ENCODE data around the gene MTUS2.

The MTUS2 gene

GRCh38 chr13:29104461-29104860, 284.3 kb downstream of the MTUS2 start:
- DNase-seq (ENCODE audit: insufficient read length, low spot score) = no peak
- no peak for FAIRE-seq
- TF ChIP-seq POLR2A (IDR thresholded peaks at IDR 0.05; ENCODE audit: low read depth, low read length) = no peak

- DNase-seq (ENCODE audit: insufficient read length, low spot score) (peak; percentile 1), FAIRE-seq (no peak)
- TF ChIP-seq POLR2A (IDR thresholded peaks at IDR 0.05; ENCODE audit: low read depth, low read length) = no peak
Observed at GRCh38 chr13:29105779-29106178, 285.6 kb downstream of the MTUS2 start.

GRCh38 chr13:29106651-29107050, 286.5 kb downstream of the MTUS2 start:
- no peak for FAIRE-seq
- DNase-seq (ENCODE audit: insufficient read length, low spot score) = no peak
- no peak for TF ChIP-seq POLR2A (IDR thresholded peaks at IDR 0.05; ENCODE audit: low read depth, low read length)

GRCh38 chr13:29108068-29108786, 288.1 kb downstream of the MTUS2 start:
- FAIRE-seq (no peak), DNase-seq (ENCODE audit: insufficient read length, low spot score) (no peak)
- no peak for TF ChIP-seq POLR2A (IDR thresholded peaks at IDR 0.05; ENCODE audit: low read depth, low read length)

- DNase-seq (ENCODE audit: insufficient read length, low spot score) = no peak
- FAIRE-seq = no peak
- no peak for TF ChIP-seq POLR2A (IDR thresholded peaks at IDR 0.05; ENCODE audit: low read depth, low read length)
Observed at GRCh38 chr13:29109987-29110386, 289.8 kb downstream of the MTUS2 start.

- no peak for TF ChIP-seq POLR2A (IDR thresholded peaks at IDR 0.05; ENCODE audit: low read depth, low read length)
- no peak for DNase-seq (ENCODE audit: insufficient read length, low spot score)
- no peak for FAIRE-seq
Observed at GRCh38 chr13:29111446-29111845, 291.3 kb downstream of the MTUS2 start.

- DNase-seq (ENCODE audit: insufficient read length, low spot score) (no peak), FAIRE-seq (no peak)
- no peak for TF ChIP-seq POLR2A (IDR thresholded peaks at IDR 0.05; ENCODE audit: low read depth, low read length)
Observed at GRCh38 chr13:29115842-29116241, 295.7 kb downstream of the MTUS2 start.

- FAIRE-seq (no peak), DNase-seq (ENCODE audit: insufficient read length, low spot score) (no peak)
- TF ChIP-seq POLR2A (IDR thresholded peaks at IDR 0.05; ENCODE audit: low read depth, low read length) = no peak
Observed at GRCh38 chr13:29117663-29118062, 297.5 kb downstream of the MTUS2 start.

- DNase-seq (ENCODE audit: insufficient read length, low spot score) (no peak), FAIRE-seq (no peak)
- no peak for TF ChIP-seq POLR2A (IDR thresholded peaks at IDR 0.05; ENCODE audit: low read depth, low read length)
Observed at GRCh38 chr13:29118471-29118870, 298.3 kb downstream of the MTUS2 start.

GRCh38 chr13:29125191-29125933, 305.2 kb downstream of the MTUS2 start:
- TF ChIP-seq POLR2A (IDR thresholded peaks at IDR 0.05; ENCODE audit: low read depth, low read length) = no peak
- DNase-seq (ENCODE audit: insufficient read length, low spot score) = no peak
- no peak for FAIRE-seq

- DNase-seq (ENCODE audit: insufficient read length, low spot score) (no peak), FAIRE-seq (no peak)
- TF ChIP-seq POLR2A (IDR thresholded peaks at IDR 0.05; ENCODE audit: low read depth, low read length) = no peak
Observed at GRCh38 chr13:29125934-29126424, 305.8 kb downstream of the MTUS2 start.

GRCh38 chr13:29129616-29130015, 309.5 kb downstream of the MTUS2 start:
- DNase-seq (ENCODE audit: insufficient read length, low spot score) = no peak
- no peak for TF ChIP-seq POLR2A (IDR thresholded peaks at IDR 0.05; ENCODE audit: low read depth, low read length)
- FAIRE-seq = no peak

- FAIRE-seq = no peak
- no peak for DNase-seq (ENCODE audit: insufficient read length, low spot score)
Observed at GRCh38 chr13:29131159-29131558, 311.0 kb downstream of the MTUS2 start.

GRCh38 chr13:29131881-29132668, 311.9 kb downstream of the MTUS2 start:
- TF ChIP-seq POLR2A (IDR thresholded peaks at IDR 0.05; ENCODE audit: low read depth, low read length) = no peak
- no peak for FAIRE-seq
- no peak for DNase-seq (ENCODE audit: insufficient read length, low spot score)

More at GRCh38 chr13:29131159-29131558, 311.0 kb downstream of the MTUS2 start:
- TF ChIP-seq POLR2A (IDR thresholded peaks at IDR 0.05; ENCODE audit: low read depth, low read length) = no peak
